Skin epidermis (tissue), 12 donors: ENCODE data around the gene LRRC75B.
"Not testable (repeated sequence)": the region's sequence is repeated elsewhere in the genome, so short reads cannot be mapped to it uniquely, and the experiment has no call there.

Source experiments
- H3K27ac ChIP-seq, 21 experiments: fragments of 200-600 bp; sonication (generic) in 11 of 21; one replicate each; pipeline ENCODE4 v1.5.0; 2020; ENCODE audit warnings: mild to moderate bottlenecking in 3 of 21, inconsistent platforms in 2 of 21, moderate library complexity in 2 of 21
- H3K4me3 ChIP-seq, 7 experiments: fragments of 200-600 bp; sonication (generic) in 2 of 7; one replicate each; pipeline ENCODE4 v1.5.0; 2020; ENCODE audit warnings: inconsistent platforms in 2 of 7, mild to moderate bottlenecking in 2 of 7, moderate library complexity in 1 of 7

LRRC75B gene

GRCh38 chr22:24602847-24603769 is 10.2 kb upstream of the LRRC75B start, which contains the start of gene GGT1:
TSS of gene GGT1 (plus strand) at chr22:24603193. CDS start at chr22:24611082, 7,889 bp downstream.
- peak within 1 kb of the TSS in 3 of 21 experiments; percentile 2 to 31 (median 16) for H3K27ac ChIP-seq
- H3K4me3 ChIP-seq = peak within 1 kb of the TSS in 1 of 7 experiments; percentile 10

GRCh38 chr22:24602105-24602749 is 9.4 kb upstream of the LRRC75B start:
- H3K27ac ChIP-seq, H3K4me3 ChIP-seq: not testable (repeated sequence)

DNA sequence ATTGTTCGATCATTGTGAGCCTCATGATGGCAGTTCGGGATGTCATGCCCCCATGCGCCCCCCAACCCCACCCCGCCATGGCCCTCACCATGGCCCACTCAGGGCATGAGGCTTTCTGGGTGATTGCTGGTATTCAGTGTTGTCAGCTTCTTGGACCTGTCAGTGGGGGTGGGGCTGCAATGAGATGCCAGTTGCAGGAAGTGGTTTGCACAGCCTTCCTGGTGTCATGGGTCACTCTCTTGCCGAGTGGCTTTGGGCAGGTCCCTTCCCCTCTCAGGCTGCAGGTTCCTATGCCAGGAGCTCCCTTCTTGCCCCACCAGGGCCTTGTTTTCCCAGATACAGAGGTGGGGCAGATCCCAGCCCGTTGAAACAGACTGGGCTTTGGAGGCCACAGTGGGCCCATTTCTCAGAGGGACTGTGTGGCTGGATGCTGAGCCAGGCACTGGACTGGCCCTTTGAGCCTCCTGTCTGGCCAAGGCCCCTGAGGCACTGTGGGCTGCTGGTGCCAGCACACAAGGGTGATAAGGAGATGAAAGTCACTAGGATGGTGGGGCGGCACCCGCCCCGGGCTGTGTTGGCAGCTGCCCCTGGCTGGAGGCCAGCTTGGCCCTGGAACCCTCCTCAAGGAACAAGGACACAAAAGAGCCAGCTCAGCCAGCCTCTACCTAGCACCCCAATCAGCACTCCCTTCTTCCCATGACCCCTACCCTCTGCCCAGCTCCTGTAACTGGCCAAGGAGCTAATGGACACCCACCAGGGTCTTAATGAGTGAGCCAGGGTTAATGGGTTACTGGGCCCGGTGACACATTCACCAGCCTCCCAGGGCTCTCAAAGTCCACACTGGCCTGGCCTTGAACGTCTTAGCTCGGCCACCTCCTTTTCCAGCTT is 8.6 kb upstream of the LRRC75B start:
- Histone ChIP-seq H3K27ac (peak overlapping the region in 1 of 21 experiments; percentile 55), H3K4me3 (no peak overlapping the region)

DNA sequence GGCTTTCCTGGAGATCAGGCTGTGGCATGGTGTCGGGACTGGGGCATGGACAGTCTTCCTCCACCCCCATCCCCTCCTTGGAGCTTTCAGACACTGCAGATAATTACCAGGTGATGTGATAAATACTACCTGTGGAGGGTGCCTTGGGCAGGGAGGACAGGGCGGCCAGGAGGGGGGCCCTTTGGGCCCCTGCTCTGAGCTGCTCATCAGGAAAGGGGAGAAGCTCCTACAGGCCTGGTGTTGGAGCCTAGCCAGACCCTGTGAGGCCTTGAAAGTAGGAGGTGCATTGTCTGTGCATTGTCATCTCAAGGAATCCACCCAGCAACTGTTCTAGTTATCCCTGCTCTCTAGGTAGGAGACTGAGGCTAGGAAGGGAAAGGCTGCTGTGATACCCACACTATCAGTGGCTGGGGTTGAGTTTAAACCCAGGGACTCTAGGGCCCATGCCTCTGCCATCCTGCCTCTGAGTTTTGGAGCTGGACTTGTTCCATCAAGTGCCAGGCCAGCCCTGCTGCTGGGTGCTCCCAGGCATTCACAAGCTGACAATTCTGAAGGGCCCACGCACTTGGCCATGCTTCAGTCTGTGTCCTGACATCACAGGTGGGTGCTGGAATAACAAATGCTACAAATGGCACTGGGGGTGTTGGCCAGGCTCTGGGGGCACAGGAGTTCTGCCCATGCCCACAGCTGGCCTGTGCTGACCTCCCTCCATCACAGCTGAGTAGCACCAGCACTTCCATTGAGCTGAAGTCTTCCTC is 7.3 kb upstream of the LRRC75B start:
- peak overlapping the region in 1 of 21 experiments; percentile 3 for H3K27ac ChIP-seq
- H3K4me3 ChIP-seq = not testable (repeated sequence)

DNA sequence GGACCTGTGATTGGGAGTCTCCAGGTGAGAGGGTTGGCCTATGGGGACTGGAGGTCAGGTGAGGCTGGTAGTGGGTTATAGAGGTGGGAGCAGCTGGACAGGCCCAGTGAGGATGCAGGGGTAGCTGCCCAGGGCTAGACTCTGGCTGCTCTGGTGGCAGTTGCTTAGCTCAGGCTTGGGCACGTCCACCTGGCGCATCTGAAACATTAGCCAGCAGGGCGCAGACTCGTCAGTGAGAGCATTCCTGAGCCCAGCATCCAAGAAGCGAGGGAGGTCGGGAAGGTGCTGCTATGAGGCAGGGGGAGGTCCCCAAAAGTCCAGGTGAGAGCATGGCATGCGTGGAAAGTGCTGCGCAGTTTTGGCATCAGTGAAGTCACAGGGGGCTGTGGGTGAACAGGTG is 6.6 kb upstream of the LRRC75B start:
- peak overlapping the region in 1 of 21 experiments; percentile 3 for H3K27ac ChIP-seq
- H3K4me3 ChIP-seq = no peak overlapping the region

GRCh38 chr22:24597076-24597475 is 4.2 kb upstream of the LRRC75B start:
- H3K4me3 ChIP-seq, H3K27ac ChIP-seq: not testable (repeated sequence)

DNA sequence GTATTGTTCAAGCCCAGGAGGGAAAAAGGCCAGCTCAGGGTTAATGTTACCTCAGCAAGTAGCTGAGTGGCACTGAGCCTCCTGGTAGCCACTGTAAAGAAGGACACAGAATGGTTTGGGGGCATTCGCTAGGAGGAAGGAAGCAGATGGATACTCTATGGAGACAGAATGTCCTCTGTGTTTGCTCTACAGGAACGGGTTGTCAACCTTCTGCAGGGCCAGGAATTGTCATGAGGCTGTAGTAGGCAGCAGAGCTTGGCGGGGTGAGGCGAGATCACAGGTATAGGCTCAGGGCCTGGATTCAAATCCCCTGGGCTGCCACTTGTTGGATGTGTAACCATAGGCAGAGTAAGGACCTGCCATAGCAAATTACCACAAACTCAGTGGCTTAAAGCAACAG is 3.0 kb upstream of the LRRC75B start:
- H3K4me3 ChIP-seq = no peak overlapping the region
- no peak overlapping the region for H3K27ac ChIP-seq

GRCh38 chr22:24595228-24595627 is 2.4 kb upstream of the LRRC75B start:
- Histone ChIP-seq H3K27ac (no peak overlapping the region), H3K4me3 (no peak overlapping the region)

GRCh38 chr22:24594569-24595120 is 1.8 kb upstream of the LRRC75B start:
- Histone ChIP-seq H3K27ac (no peak overlapping the region), H3K4me3 (no peak overlapping the region)

DNA sequence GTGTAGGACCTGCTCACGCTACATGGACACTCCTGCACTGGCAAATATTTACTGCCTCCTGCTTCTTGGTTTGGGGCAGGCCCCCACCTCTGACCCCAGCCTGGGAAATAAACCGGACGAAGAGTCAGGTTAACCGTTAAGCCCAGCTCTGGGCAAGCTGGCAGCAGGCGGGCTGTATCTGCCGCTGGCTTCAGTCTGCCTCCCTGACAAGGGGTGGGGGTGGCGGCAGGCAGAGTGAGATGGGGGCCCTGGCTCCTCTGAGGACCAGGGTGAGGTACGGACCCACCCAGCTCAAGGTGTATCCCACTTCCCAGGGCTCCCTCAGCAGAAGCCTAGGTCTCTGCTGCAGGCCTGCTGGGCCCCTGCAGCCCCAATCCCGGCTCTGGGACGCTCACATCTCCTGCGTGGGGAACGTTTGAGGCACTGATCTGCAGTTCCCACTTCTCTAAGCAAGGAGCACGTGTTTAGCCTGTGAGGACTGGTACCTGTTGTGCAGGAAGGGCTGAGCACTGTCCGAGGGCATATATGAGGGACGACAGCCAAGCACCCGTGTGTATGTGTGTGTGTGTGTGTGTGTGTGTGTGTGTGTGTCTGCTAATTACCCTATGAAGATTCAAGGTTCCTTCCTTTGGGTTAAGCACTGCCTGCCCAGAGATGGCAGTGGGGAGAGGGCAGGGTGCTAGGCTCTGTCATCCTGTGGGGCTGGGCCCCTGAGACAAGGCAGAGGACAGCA is 1.1 kb upstream of the LRRC75B start:
- H3K27ac ChIP-seq = peak overlapping the region in 4 of 21 experiments; percentile 40 to 90 (median 79)
- no peak overlapping the region for H3K4me3 ChIP-seq

- H3K27ac ChIP-seq = peak overlapping the region in 14 of 21 experiments; percentile 40 to 90 (median 76)
- peak overlapping the region in 4 of 7 experiments; percentile 42 to 70 (median 54) for H3K4me3 ChIP-seq
These were observed 624 bp upstream of the LRRC75B start for GRCh38 chr22:24593559-24593835.

GRCh38 chr22:24592058-24592850 is 619 bp downstream of the LRRC75B start:
- H3K27ac ChIP-seq = peak overlapping the region in 18 of 21 experiments; percentile 34 to 90 (median 76)
- H3K4me3 ChIP-seq = peak overlapping the region; percentile 42 to 70 (median 56)

- H3K27ac ChIP-seq = no peak overlapping the region
- no peak overlapping the region for H3K4me3 ChIP-seq
These were observed 1.5 kb downstream of the LRRC75B start for GRCh38 chr22:24591286-24591830.

DNA sequence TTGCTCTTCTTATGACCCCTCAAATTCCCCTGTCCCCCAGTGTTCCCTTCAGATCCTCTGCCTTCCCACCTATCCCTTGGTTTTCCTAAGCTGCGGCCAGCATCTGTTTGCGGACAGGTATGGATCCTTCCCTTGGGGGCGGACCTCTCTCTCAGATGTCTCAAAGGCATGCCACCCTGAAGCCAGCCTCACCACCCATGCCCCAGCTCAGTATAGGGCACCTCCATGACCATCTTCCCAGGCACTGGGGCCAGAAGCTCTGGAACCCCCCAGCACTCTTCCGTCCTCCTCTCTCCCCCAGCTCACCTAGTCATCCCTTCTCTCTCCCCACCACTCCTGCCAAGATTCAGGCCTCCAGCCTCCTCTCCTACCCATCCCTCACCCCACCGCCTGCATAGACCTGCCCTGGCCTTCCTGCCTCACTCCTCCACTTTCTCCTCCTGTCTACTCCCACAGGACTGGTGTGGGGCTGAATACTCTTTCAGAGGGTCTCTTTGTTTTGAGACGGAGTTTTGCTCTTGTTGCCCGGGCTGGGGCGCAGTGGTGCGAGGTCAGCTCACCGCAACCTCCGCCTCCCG is 2.2 kb downstream of the LRRC75B start:
- Histone ChIP-seq H3K27ac (no peak overlapping the region), H3K4me3 (no peak overlapping the region)

- Histone ChIP-seq H3K27ac (no peak overlapping the region), H3K4me3 (no peak overlapping the region)
These were observed 3.3 kb downstream of the LRRC75B start for GRCh38 chr22:24589518-24590030.

GRCh38 chr22:24588757-24589481 is 4.0 kb downstream of the LRRC75B start:
- H3K27ac ChIP-seq = no peak overlapping the region
- no peak overlapping the region for H3K4me3 ChIP-seq
